Upper lobe of left lung (tissue), 4 donors: Measurements from ENCODE around the gene FGF23.

Experiments
- EP300 ChIP-seq, 4 donors: sonication (generic); formaldehyde crosslinking; IDR thresholded peaks; one replicate each; pipeline ENCODE4 v1.5.1; 2017; ENCODE audit warnings: antibody characterized with exemption in 4 of 4, control low read depth in 2 of 4
- POLR2A ChIP-seq, 4 donors: fragments of 450-650 bp; IDR thresholded peaks; one replicate each; pipeline ENCODE4 v1.5.1; 2016 to 2017; ENCODE audit warnings: antibody characterized with exemption in 4 of 4, mild to moderate bottlenecking in 2 of 4
- POLR2AphosphoS5 ChIP-seq, 2 donors: sonication (generic); formaldehyde crosslinking; IDR thresholded peaks; one replicate each; pipeline ENCODE4 v1.5.1; 2017; ENCODE audit warnings: antibody characterized with exemption in 2 of 2

- no peak for TF ChIP-seq EP300 (IDR thresholded peaks at IDR 0.05)
- no peak for TF ChIP-seq POLR2A (IDR thresholded peaks at IDR 0.05)
- no peak for TF ChIP-seq POLR2AphosphoS5 (IDR thresholded peaks at IDR 0.05)
Measured at GRCh38 chr12:4366090-4366489, 13.4 kb downstream of the FGF23 start.
